ENCODE results near the gene PARD3B.

PARD3B gene

GRCh38 chr2:205133544-205133943, 588.3 kb downstream of the PARD3B start:
- Histone ChIP-seq H3F3A (ENCODE audit: control insufficient read depth, insufficient read depth) (no peaks in the 10 kb centered on the region), H3K4me1 (ENCODE audit: control insufficient read depth, low read length) (no peaks in the 10 kb centered on the region), H3K27me3 (ENCODE audit: control insufficient read depth, low read length) (no peaks in the 10 kb centered on the region), H3K4me3 (ENCODE audit: low read length) (no peak overlapping the region), H3K36me3 (ENCODE audit: control insufficient read depth, low read length) (no peaks in the 10 kb centered on the region), H3K79me2 (ENCODE audit: control insufficient read depth, low read length) (no peaks in the 10 kb centered on the region), H3K4me2 (ENCODE audit: low read length) (no peak overlapping the region), H4K20me1 (ENCODE audit: control insufficient read depth, insufficient read depth, low read depth, low read length) (no peaks in the 10 kb centered on the region), H3K9me2 (replicated peaks; ENCODE audit: control insufficient read depth, low read length) (no peaks in the 10 kb centered on the region), H3K9me3 (ENCODE audit: control insufficient read depth, insufficient read depth, low read length) (no peaks in the 10 kb centered on the region), H3K27ac (ENCODE audit: low read depth, low read length) (no peak overlapping the region)
- TF ChIP-seq CTCF (IDR thresholded peaks at IDR 0.05; ENCODE audit: low read depth, low read length, poor library complexity, severe bottlenecking) (no peak), EZH2phosphoT487 (IDR thresholded peaks at IDR 0.05; ENCODE audit: borderline replicate concordance, low read length) (no peak)

GRCh38 chr2:205138735-205139134, 593.5 kb downstream of the PARD3B start:
- H3K36me3 ChIP-seq (ENCODE audit: control insufficient read depth, low read length): no peaks in the 10 kb centered on the region
- no peaks in the 10 kb centered on the region for H3K79me2 ChIP-seq (ENCODE audit: control insufficient read depth, low read length)
- no peak overlapping the region for H3K4me2 ChIP-seq (ENCODE audit: low read length)
- H3K9me3 ChIP-seq (ENCODE audit: control insufficient read depth, insufficient read depth, low read length): no peaks in the 10 kb centered on the region
- H3K27ac ChIP-seq (ENCODE audit: low read depth, low read length): no peak overlapping the region
- H3K27me3 ChIP-seq (ENCODE audit: control insufficient read depth, low read length): no peaks in the 10 kb centered on the region
- no peak for TF ChIP-seq CTCF (IDR thresholded peaks at IDR 0.05; ENCODE audit: low read depth, low read length, poor library complexity, severe bottlenecking)
- no peak for TF ChIP-seq EZH2phosphoT487 (IDR thresholded peaks at IDR 0.05; ENCODE audit: borderline replicate concordance, low read length)
- no peaks in the 10 kb centered on the region for H3K4me1 ChIP-seq (ENCODE audit: control insufficient read depth, low read length)
- H3F3A ChIP-seq (ENCODE audit: control insufficient read depth, insufficient read depth): no peaks in the 10 kb centered on the region
- no peaks in the 10 kb centered on the region for H3K9me2 ChIP-seq (replicated peaks; ENCODE audit: control insufficient read depth, low read length)
- H3K4me3 ChIP-seq (ENCODE audit: low read length): no peak overlapping the region
- no peaks in the 10 kb centered on the region for H4K20me1 ChIP-seq (ENCODE audit: control insufficient read depth, insufficient read depth, low read depth, low read length)

DNA sequence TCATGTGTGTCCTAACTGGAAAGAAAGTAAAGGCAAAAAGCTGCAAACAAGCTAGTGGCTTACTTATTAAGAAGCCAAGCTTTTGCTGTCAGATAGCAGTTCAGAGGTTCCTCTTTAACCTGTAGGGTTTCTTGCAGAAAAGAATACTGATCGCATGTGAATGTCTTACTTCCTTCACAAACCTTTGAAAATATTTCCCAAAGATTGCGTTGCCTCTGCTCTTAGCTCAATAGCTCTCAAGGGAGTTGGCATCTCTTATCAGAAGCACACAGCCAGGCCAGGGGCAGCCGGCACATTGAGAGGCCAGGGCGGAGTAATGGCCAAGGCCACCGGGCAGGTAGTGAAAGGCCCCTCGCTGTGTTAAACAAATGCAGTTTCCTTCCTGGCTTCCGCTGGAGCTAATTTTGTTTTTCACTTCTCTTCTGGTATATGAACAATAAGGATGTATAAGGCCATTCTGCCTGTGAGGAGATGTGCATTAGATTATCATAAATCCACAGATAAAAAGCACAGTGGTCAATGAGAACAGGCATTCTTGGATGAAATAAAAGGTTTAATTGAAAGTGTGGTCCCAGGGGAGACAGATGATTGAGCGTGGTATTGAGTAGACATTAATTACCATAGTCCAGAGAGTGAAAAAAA, 594.7 kb downstream of the PARD3B start:
- Histone ChIP-seq H3K79me2 (ENCODE audit: control insufficient read depth, low read length) (no peaks in the 10 kb centered on the region), H3K27me3 (ENCODE audit: control insufficient read depth, low read length) (no peaks in the 10 kb centered on the region), H3K9me2 (replicated peaks; ENCODE audit: control insufficient read depth, low read length) (no peaks in the 10 kb centered on the region), H3K9me3 (ENCODE audit: control insufficient read depth, insufficient read depth, low read length) (no peaks in the 10 kb centered on the region), H3K4me2 (ENCODE audit: low read length) (no peak overlapping the region), H4K20me1 (ENCODE audit: control insufficient read depth, insufficient read depth, low read depth, low read length) (no peaks in the 10 kb centered on the region), H3K36me3 (ENCODE audit: control insufficient read depth, low read length) (no peaks in the 10 kb centered on the region), H3F3A (ENCODE audit: control insufficient read depth, insufficient read depth) (no peaks in the 10 kb centered on the region), H3K4me1 (ENCODE audit: control insufficient read depth, low read length) (no peaks in the 10 kb centered on the region), H3K4me3 (ENCODE audit: low read length) (no peak overlapping the region), H3K27ac (ENCODE audit: low read depth, low read length) (no peak overlapping the region)
- no peak for TF ChIP-seq EZH2phosphoT487 (IDR thresholded peaks at IDR 0.05; ENCODE audit: borderline replicate concordance, low read length)
- TF ChIP-seq CTCF (IDR thresholded peaks at IDR 0.05; ENCODE audit: low read depth, low read length, poor library complexity, severe bottlenecking): no peak
